CD14-positive monocyte (primary cell): ENCODE data around the gene DMBX1. TPM values are rescaled to one million over a fixed set of nuclear protein-coding genes. Genes with fewer than 3 reads are reported as not detected.
A peak's percentile ranks its signal among the peaks of the same experiment; 100 is the strongest.

ENCODE experiments used
- DNase-seq, 3 donors: peaks; one replicate each; pipeline ENCODE4 v3.0.0-alpha.2; 2011 to 2022
- H2AFZ ChIP-seq: 2 replicates; pipeline ENCODE4 v1.6.0; 2012; ENCODE audit warnings: mild to moderate bottlenecking, low read depth, low read length, inconsistent platforms; ENCODE audit not compliant: insufficient read depth, poor library complexity, severe bottlenecking
- H3K27ac ChIP-seq, 2 donors: 1 replicate in 1 of 2; 2 replicates in 1 of 2; pipeline ENCODE4 v1.5.1; 2012 to 2013; ENCODE audit warnings: low read length in 2 of 2, control low read depth in 1 of 2, inconsistent platforms in 1 of 2, low read depth in 1 of 2, mild to moderate bottlenecking in 1 of 2
- H3K27me3 ChIP-seq, 2 donors: one replicate each; pipeline versions ENCODE4 v1.6.0 to v1.6.1; 2011 to 2013; ENCODE audit warnings: low read length in 2 of 2; ENCODE audit not compliant: control insufficient read depth in 2 of 2, insufficient read depth in 2 of 2
- H3K36me3 ChIP-seq, 2 donors: replicated peaks in 1 of 2; 1 replicate in 1 of 2; 2 replicates in 1 of 2; pipeline versions ENCODE4 v1.5.1 to v1.6.1; 2012 to 2013; ENCODE audit warnings: low read length in 2 of 2, control low read depth in 1 of 2, inconsistent platforms in 1 of 2, mild to moderate bottlenecking in 1 of 2; ENCODE audit not compliant: insufficient read depth in 2 of 2, control insufficient read depth in 1 of 2
- H3K4me1 ChIP-seq, 2 donors: 1 replicate in 1 of 2; 2 replicates in 1 of 2; pipeline versions ENCODE4 v1.5.1 to v1.6.1; 2012 to 2013; ENCODE audit warnings: low read length in 2 of 2, control low read depth in 1 of 2, inconsistent platforms in 1 of 2, mild to moderate bottlenecking in 1 of 2, moderate library complexity in 1 of 2; ENCODE audit not compliant: insufficient read depth in 2 of 2, control insufficient read depth in 1 of 2
- H3K4me2 ChIP-seq: replicated peaks from 2 replicates; pipeline ENCODE3; 2012; ENCODE audit warnings: low read length, moderate library complexity, mild to moderate bottlenecking; ENCODE audit not compliant: poor library complexity, severe bottlenecking; ENCODE audit errors: extremely low read depth
- H3K4me3 ChIP-seq, 3 experiments: fragments of 200-600 bp in 1 of 3; sonication (generic) in 1 of 3; replicated peaks in 1 of 3; 1 replicate in 2 of 3; 2 replicates in 1 of 3; pipeline ENCODE4 v1.5.1; 2011 to 2013; ENCODE audit warnings: low read length in 3 of 3, mild to moderate bottlenecking in 3 of 3, control low read depth in 2 of 3, low read depth in 2 of 3, inconsistent platforms in 1 of 3, moderate library complexity in 1 of 3
- H3K79me2 ChIP-seq: 2 replicates; pipeline ENCODE4 v1.6.0; 2012; ENCODE audit warnings: mild to moderate bottlenecking, control low read depth, inconsistent platforms, low read length, moderate library complexity; ENCODE audit not compliant: insufficient read depth
- H3K9ac ChIP-seq: 2 replicates; pipeline ENCODE4 v1.6.0; 2017; ENCODE audit warnings: low read length, mild to moderate bottlenecking; ENCODE audit not compliant: insufficient read depth, poor library complexity, severe bottlenecking
- H3K9me3 ChIP-seq, 2 donors: replicated peaks in 1 of 2; 1 replicate in 1 of 2; 2 replicates in 1 of 2; pipeline versions ENCODE4 v1.5.1 to v1.6.1; 2012 to 2013; ENCODE audit warnings: low read length in 2 of 2, control low read depth in 1 of 2; ENCODE audit not compliant: control insufficient read depth in 1 of 2, insufficient read depth in 1 of 2
- H4K20me1 ChIP-seq: 2 replicates; pipeline ENCODE4 v1.6.0; 2012; ENCODE audit warnings: mild to moderate bottlenecking, low read length, control low read depth, moderate library complexity; ENCODE audit not compliant: insufficient read depth
- H3K27ac Mint-ChIP-seq, 7 donors: one replicate each; pipeline ENCODE4 v1.8.0; 2020; ENCODE audit warnings: mild to moderate bottlenecking in 7 of 7, mixed read lengths in 7 of 7, moderate library complexity in 6 of 7, inconsistent platforms in 2 of 7
- H3K27me3 Mint-ChIP-seq, 3 donors: one replicate each; pipeline ENCODE4 v1.8.0; 2021 to 2022; ENCODE audit warnings: low read depth in 3 of 3, mild to moderate bottlenecking in 3 of 3, mixed read lengths in 3 of 3, moderate library complexity in 3 of 3, inconsistent platforms in 1 of 3
- H3K36me3 Mint-ChIP-seq, 2 donors: one replicate each; pipeline ENCODE4 v1.8.0; 2020; ENCODE audit warnings: mixed read lengths in 2 of 2, inconsistent platforms in 1 of 2, mild to moderate bottlenecking in 1 of 2
- H3K4me1 Mint-ChIP-seq: one replicate; pipeline ENCODE4 v1.8.0; 2020; ENCODE audit warnings: mild to moderate bottlenecking, mixed read lengths
- H3K4me3 Mint-ChIP-seq, 2 donors: one replicate each; pipeline ENCODE4 v1.8.0; 2020; ENCODE audit warnings: mild to moderate bottlenecking in 2 of 2, mixed read lengths in 2 of 2, moderate library complexity in 1 of 2
- H3K9me3 Mint-ChIP-seq, 7 donors: one replicate each; pipeline ENCODE4 v1.8.0; 2020 to 2022; ENCODE audit warnings: mixed read lengths in 7 of 7, mild to moderate bottlenecking in 6 of 7, moderate library complexity in 6 of 7, inconsistent platforms in 2 of 7
- CTCF ChIP-seq: fragments of 200-600 bp; IDR thresholded peaks from one replicate; pipeline ENCODE4 v1.8.0; 2022; ENCODE audit warnings: antibody characterized with exemption, mild to moderate bottlenecking
- WGBS: methylation state at CpG from one replicate; pipeline ENCODE4 v1.1.5; 2013; ENCODE audit warnings: missing lambda C conversion rate; ENCODE audit not compliant: insufficient coverage; 5-methylcytosine and 5-hydroxymethylcytosine counted together
- intact Hi-C, 2 donors: fragments of 100-400 bp; cut with micrococcal nuclease; formaldehyde crosslinking; loops; one replicate each; pipeline versions ENCODE4 v1.15.0 to v1.15.1; 2023
- polyA plus RNA-seq, 3 donors: library from polyadenylated mRNA; depleted of rRNA in 1 of 3; unstranded in 2 of 3; stranded (reverse) in 1 of 3; fragments of 300-500 nt in 2 of 3; fragments of >200 nt in 1 of 3; fragmentation: Illumina TruSeq in 2 of 3; gene quantifications; 1 replicate in 2 of 3; 2 replicates in 1 of 3; pipeline ENCODE4 v1.2.3, GENCODE V29; 2012 to 2021

The DMBX1 gene
- polyA plus RNA-seq, 3 donors: not detected

GRCh38 chr1:46464915-46465314 is 24.7 kb upstream of the DMBX1 start:
- H3K36me3 ChIP-seq: no peaks in the 10 kb centered on the region
- Mint-ChIP-seq H3K27ac (no peak overlapping the region), H3K9me3 (peaks cover 0 to 3% (median 0%) of the 10 kb centered on the region in 7 donors), H3K4me3 (peak overlapping the region in 1 of 2 donors; percentile 53), H3K4me1 (peaks cover 11% of the 10 kb centered on the region), H3K36me3 (peaks cover 0 to 8% of the 10 kb centered on the region in 2 donors), H3K27me3 (peaks cover 68 to 92% (median 69%) of the 10 kb centered on the region in 3 donors)
- H3K4me1 ChIP-seq: peaks cover 9 to 14% of the 10 kb centered on the region in 2 donors
- 94% methylated on average over 2 of the region's 3 CpGs for WGBS
- H4K20me1 ChIP-seq: no peaks in the 10 kb centered on the region
- no peak overlapping the region for H2AFZ ChIP-seq
- intact Hi-C loops: no loop called here
- peaks cover 0 to 6% of the 10 kb centered on the region in 2 donors for H3K9me3 ChIP-seq
- no peak overlapping the region for H3K4me3 ChIP-seq
- DNase-seq: no peak
- no peak overlapping the region for H3K4me2 ChIP-seq
- TF ChIP-seq CTCF: no peak
- H3K27ac ChIP-seq: no peak overlapping the region
- H3K9ac ChIP-seq: no peak overlapping the region
- H3K79me2 ChIP-seq: no peaks in the 10 kb centered on the region
- peaks cover 28 to 88% of the 10 kb centered on the region in 2 donors for H3K27me3 ChIP-seq

- peak overlapping the region; percentile 75 for H2AFZ ChIP-seq
Observed at GRCh38 chr1:46465981-46466476, 23.6 kb upstream of the DMBX1 start.

More at GRCh38 chr1:46465981-46466476, 23.6 kb upstream of the DMBX1 start:
- peaks cover 0 to 8% of the 10 kb centered on the region in 2 donors for H3K36me3 Mint-ChIP-seq
- 11% methylated on average over 19 of the region's 20 CpGs for WGBS
- Histone ChIP-seq H3K4me2 (peak overlapping the region; percentile 77), H4K20me1 (no peaks in the 10 kb centered on the region), H3K27me3 (peaks cover 28 to 87% of the 10 kb centered on the region in 2 donors), H3K79me2 (no peaks in the 10 kb centered on the region), H3K27ac (no peak overlapping the region), H3K9me3 (peaks cover 0 to 6% of the 10 kb centered on the region in 2 donors), H3K4me3 (peak overlapping the region in 1 of 3 experiments; percentile 68), H3K36me3 (no peaks in the 10 kb centered on the region), H3K9ac (no peak overlapping the region), H3K4me1 (peaks cover 9 to 14% of the 10 kb centered on the region in 2 donors)
- TF ChIP-seq CTCF: no peak
- intact Hi-C loops: no loop called here
- H3K27me3 Mint-ChIP-seq: peaks cover 68 to 86% (median 72%) of the 10 kb centered on the region in 3 donors
- H3K27ac Mint-ChIP-seq: no peak overlapping the region
- peaks cover 11% of the 10 kb centered on the region for H3K4me1 Mint-ChIP-seq
- no peak for DNase-seq
- H3K9me3 Mint-ChIP-seq: peaks cover 0 to 3% (median 0%) of the 10 kb centered on the region in 7 donors
- peak overlapping the region; percentile 47 to 90 for H3K4me3 Mint-ChIP-seq
